ENCODE results near the gene NFIC.

GRCh38 chr19:3423183-3423829 lies 56.9 kb downstream of the NFIC start:
- TF ChIP-seq CTCF (conservative IDR thresholded peaks at IDR 0.05) (no peak), EZH2 (IDR thresholded peaks at IDR 0.05; ENCODE audit: low read depth) (no peak)
